ENCODE results near the gene CDK2AP2. TPM values are rescaled to one million over a fixed set of nuclear protein-coding genes. Genes with fewer than 3 reads are reported as not detected.

Gene CDK2AP2
- total RNA-seq, 1 donor from 2014 or later = 2.6 TPM

DNA sequence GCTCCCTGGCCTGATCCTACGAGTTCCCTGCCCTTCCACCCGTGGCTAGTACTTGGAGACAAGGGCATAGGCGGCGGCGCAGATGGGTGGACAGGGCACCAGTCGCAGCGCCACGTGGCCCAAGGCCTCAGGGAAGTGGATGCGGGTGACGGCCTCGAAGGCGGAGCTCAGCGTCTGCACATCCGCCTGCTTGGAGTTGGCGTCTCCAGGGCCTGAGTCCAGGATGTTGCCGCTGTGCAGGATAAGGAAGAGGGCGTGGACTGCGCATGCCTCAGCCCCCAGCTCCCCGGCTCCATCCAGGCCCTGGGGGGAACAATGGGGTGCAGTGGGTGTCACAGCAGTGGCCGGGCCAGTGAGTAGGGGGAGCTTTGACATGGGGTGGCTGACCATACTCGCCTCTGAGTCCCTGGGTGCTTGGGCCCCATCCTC lies 9.4 kb downstream of the CDK2AP2 start:
- Histone ChIP-seq H3K27me3 (ENCODE audit: control insufficient read depth in 3 of 3, insufficient read depth in 3 of 3, low read length in 3 of 3) (peaks cover 0 to 2% (median under 1%) of the 10 kb centered on the region in 3 donors), H3K27ac (ENCODE audit: low read depth, low read length) (no peak overlapping the region), H3K4me1 (ENCODE audit: control insufficient read depth in 3 of 3, insufficient read depth in 3 of 3, low read length in 3 of 3) (peaks cover 0 to 4% (median under 1%) of the 10 kb centered on the region in 3 donors), H3K9me3 (ENCODE audit: control insufficient read depth in 3 of 3, low read length in 3 of 3) (no peaks in the 10 kb centered on the region), H3K9ac (ENCODE audit: low read depth in 1 of 3, low read length in 3 of 3) (no peak overlapping the region), H3K36me3 (ENCODE audit: control insufficient read depth in 3 of 3, insufficient read depth in 3 of 3, low read length in 3 of 3) (peaks cover 0 to 6% (median 3%) of the 10 kb centered on the region in 3 donors), H3K4me3 (ENCODE audit: low read length in 3 of 3) (no peak overlapping the region)

DNA sequence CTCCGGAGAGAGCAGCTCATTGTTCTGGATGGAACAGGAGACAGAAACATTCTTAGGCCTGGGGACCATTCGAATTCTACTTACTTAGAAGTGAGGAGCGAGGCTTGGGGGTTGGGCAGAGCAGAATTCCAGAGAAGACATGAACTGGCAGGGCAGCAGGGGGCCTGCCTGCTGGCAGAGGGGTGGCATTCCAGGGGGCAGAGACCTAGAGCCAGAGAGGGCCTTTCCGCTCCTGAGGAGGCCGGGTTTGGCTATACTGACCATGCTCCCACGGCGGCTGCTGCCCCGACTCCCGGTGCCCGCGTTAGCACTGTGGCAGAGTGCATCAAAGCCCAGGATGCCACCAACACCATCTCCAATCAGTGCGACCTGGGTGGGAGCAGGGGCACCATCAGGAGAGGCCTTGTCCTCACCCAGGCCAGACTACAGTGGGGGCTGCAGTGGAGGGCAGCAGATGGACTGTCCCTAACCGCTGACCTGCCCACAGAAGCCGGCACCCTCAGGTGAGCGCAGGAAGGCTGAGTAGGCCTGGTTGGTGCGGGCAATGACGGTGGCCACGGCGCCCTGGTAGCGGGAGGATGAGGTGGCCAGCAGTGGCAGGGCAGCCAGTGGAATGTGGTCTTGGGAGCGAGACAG lies 10.2 kb downstream of the CDK2AP2 start:
- H3K9ac ChIP-seq (ENCODE audit: low read depth in 1 of 3, low read length in 3 of 3) = no peak overlapping the region
- H3K4me1 ChIP-seq (ENCODE audit: control insufficient read depth in 3 of 3, insufficient read depth in 3 of 3, low read length in 3 of 3) = peaks cover 0 to 2% (median 0%) of the 10 kb centered on the region in 3 donors
- H3K9me3 ChIP-seq (ENCODE audit: control insufficient read depth in 3 of 3, low read length in 3 of 3) = no peaks in the 10 kb centered on the region
- no peaks in the 10 kb centered on the region for H3K27me3 ChIP-seq (ENCODE audit: control insufficient read depth in 3 of 3, insufficient read depth in 3 of 3, low read length in 3 of 3)
- H3K4me3 ChIP-seq (ENCODE audit: low read length in 3 of 3) = no peak overlapping the region
- peaks cover 0 to 6% (median 3%) of the 10 kb centered on the region in 3 donors for H3K36me3 ChIP-seq (ENCODE audit: control insufficient read depth in 3 of 3, insufficient read depth in 3 of 3, low read length in 3 of 3)
- H3K27ac ChIP-seq (ENCODE audit: low read depth, low read length) = no peak overlapping the region

DNA sequence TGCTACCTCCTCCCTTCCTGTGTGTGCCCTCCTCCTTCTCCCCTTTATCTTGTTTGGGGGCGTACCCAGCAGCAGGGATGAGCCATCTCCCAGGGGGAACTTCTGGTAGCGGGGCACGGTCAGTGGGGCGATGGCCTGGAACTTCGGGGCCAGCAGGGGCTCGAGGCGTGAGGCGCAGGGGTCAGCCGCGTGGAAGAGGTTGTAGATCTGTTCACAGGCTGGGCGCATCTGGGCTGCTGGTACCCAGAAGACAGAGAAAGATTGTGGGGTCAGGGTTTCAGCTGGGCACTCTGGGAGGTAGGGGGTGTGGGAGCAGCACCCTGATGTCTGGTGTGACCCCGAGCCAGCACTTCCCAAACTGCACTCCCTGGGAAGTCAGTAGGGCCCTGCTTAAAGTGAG lies 11.8 kb downstream of the CDK2AP2 start:
- Histone ChIP-seq H3K9ac (ENCODE audit: low read depth in 1 of 3, low read length in 3 of 3) (peak overlapping the region in 1 of 3 donors; percentile 16), H3K27ac (ENCODE audit: low read depth, low read length) (no peak overlapping the region), H3K4me3 (ENCODE audit: low read length in 3 of 3) (no peak overlapping the region), H3K4me1 (ENCODE audit: control insufficient read depth in 3 of 3, insufficient read depth in 3 of 3, low read length in 3 of 3) (peaks cover 0 to 2% (median 0%) of the 10 kb centered on the region in 3 donors), H3K27me3 (ENCODE audit: control insufficient read depth in 3 of 3, insufficient read depth in 3 of 3, low read length in 3 of 3) (no peaks in the 10 kb centered on the region), H3K9me3 (ENCODE audit: control insufficient read depth in 3 of 3, low read length in 3 of 3) (no peaks in the 10 kb centered on the region), H3K36me3 (ENCODE audit: control insufficient read depth in 3 of 3, insufficient read depth in 3 of 3, low read length in 3 of 3) (peaks cover 5 to 11% (median 8%) of the 10 kb centered on the region in 3 donors)

DNA sequence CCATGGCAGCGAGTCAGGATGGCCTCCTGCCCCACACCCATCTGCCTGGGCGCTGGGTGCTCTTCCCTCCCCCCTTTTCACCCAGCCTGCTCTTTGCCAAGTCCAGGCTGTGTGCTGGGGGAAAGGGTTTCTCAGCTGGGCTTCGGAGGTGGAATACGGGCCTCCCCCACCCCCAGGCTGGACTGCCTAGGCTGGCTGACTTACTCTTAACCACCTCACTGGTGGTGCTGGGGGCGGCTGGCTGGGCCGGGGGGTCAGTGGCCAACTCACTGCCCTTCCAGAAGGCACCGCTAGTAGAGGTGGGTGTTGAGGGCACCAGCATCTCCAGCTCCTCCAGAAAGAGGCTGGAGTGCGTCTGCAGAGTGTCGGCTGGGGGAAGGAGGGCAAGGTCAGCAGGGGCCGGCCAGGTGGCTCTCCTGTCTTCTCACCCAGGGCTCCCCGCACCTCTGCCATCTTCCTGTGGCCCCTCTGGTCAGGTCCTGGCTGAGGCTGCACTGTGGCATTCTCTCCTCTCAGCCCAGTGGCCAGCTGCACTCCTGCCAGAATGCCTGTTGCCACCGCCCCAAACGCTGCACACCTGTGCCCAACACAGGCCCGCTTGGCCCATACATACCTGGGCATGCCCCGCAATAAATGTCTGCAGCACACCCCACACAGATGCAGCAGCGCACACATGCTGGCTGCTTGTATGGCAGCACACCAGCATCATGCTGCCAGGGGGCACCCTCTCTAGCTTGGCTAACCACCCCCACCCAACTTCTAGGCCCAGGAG lies 12.5 kb downstream of the CDK2AP2 start:
- Histone ChIP-seq H3K36me3 (ENCODE audit: control insufficient read depth in 3 of 3, insufficient read depth in 3 of 3, low read length in 3 of 3) (peaks cover 7 to 12% (median 10%) of the 10 kb centered on the region in 3 donors), H3K27ac (ENCODE audit: low read depth, low read length) (no peak overlapping the region), H3K27me3 (ENCODE audit: control insufficient read depth in 3 of 3, insufficient read depth in 3 of 3, low read length in 3 of 3) (no peaks in the 10 kb centered on the region), H3K9me3 (ENCODE audit: control insufficient read depth in 3 of 3, low read length in 3 of 3) (no peaks in the 10 kb centered on the region), H3K9ac (ENCODE audit: low read depth in 1 of 3, low read length in 3 of 3) (no peak overlapping the region), H3K4me3 (ENCODE audit: low read length in 3 of 3) (no peak overlapping the region), H3K4me1 (ENCODE audit: control insufficient read depth in 3 of 3, insufficient read depth in 3 of 3, low read length in 3 of 3) (peaks cover 0 to 2% (median 0%) of the 10 kb centered on the region in 3 donors)

DNA sequence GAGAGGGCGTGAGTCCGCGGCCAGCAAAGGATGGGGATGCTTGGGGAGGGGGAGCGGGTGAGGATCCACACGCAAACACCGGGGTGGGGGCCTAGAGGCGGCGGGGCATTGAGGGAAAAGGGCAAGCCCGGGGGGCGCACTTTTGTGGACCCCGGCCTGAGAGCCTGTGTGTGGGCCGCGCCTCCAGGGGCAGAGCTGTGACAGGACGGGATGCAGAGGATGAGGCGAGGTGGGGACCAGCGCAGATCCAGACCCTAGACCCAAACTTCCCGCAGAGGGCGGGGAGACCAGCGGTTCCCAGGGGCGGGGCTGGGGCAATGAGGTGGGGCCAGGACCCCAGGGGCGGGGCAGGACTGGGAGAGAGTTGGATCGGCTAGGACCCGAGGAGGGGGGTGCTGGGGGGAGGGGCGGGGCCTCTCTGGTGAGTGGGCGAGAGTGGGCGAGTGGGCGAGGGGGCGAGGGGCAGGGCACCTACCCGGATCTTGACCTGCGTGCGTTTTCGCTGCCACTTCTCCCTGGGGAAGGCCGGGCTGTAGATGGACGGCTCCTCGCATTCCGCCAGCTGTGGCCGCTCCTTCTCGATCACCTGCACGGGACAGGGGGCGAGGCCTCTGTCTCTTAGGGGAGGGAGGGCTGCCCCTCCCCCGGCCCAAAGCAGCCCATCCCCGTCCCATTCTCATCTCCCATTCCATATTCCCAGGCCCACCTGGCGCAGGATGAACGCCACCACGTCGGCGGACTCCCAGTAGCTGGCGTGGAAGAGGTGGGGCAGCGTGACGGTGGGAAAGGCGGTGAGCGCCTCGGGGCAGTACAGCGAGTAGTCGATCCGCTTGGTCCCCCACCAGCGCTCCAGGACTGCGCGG lies 13.4 kb downstream of the CDK2AP2 start:
- H3K36me3 ChIP-seq (ENCODE audit: control insufficient read depth in 3 of 3, insufficient read depth in 3 of 3, low read length in 3 of 3) = peaks cover 13 to 14% (median 13%) of the 10 kb centered on the region in 3 donors
- no peak overlapping the region for H3K4me3 ChIP-seq (ENCODE audit: low read length in 3 of 3)
- H3K4me1 ChIP-seq (ENCODE audit: control insufficient read depth in 3 of 3, insufficient read depth in 3 of 3, low read length in 3 of 3) = peaks cover 0 to 3% (median 2%) of the 10 kb centered on the region in 3 donors
- H3K9me3 ChIP-seq (ENCODE audit: control insufficient read depth in 3 of 3, low read length in 3 of 3) = no peaks in the 10 kb centered on the region
- H3K27me3 ChIP-seq (ENCODE audit: control insufficient read depth in 3 of 3, insufficient read depth in 3 of 3, low read length in 3 of 3) = no peaks in the 10 kb centered on the region
- H3K9ac ChIP-seq (ENCODE audit: low read depth in 1 of 3, low read length in 3 of 3) = no peak overlapping the region
- H3K27ac ChIP-seq (ENCODE audit: low read depth, low read length) = no peak overlapping the region

DNA sequence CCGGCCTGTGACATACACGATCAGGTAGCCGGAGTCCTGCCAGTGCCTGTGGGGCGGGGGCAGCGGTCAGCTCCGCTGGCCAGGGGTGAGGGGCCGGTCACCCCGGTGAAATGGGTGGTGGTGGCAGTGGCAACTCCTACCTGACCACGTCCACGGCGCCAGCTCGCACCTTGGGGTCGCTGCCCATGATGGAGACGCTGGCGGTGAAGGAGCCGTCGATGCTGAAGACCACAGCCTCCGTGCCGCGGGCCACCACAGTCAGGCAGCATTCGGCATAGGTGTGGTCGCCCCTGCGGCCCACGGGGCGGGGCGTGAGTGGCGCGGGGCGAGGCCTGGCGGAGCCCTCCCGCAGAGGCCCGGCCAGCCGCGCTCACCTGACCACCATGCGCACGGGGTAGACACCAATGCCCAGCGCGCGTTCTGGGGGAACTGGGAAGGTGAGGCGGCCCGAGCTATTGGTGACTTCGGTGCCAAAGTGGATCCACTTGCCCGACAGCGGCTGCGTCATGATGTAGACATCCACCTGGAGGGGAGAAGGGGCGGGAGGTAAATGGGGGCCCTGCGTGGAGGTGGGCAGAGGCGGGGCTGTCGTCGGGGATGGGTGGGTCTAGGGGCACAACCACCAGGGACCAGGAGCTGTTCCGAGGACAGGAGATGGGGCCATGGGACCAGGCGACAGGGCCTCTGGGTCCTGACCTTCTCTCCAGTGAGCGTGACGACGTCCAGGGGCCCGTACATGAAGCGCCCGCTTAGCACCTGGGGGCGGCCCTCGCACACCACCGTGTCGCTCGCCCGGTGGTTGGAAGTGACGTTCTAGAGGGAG lies 14.2 kb downstream of the CDK2AP2 start:
- no peak overlapping the region for H3K9ac ChIP-seq (ENCODE audit: low read depth in 1 of 3, low read length in 3 of 3)
- no peak overlapping the region for H3K4me3 ChIP-seq (ENCODE audit: low read length in 3 of 3)
- peaks cover 15 to 21% (median 19%) of the 10 kb centered on the region in 3 donors for H3K36me3 ChIP-seq (ENCODE audit: control insufficient read depth in 3 of 3, insufficient read depth in 3 of 3, low read length in 3 of 3)
- peaks cover 0 to 4% (median 2%) of the 10 kb centered on the region in 3 donors for H3K4me1 ChIP-seq (ENCODE audit: control insufficient read depth in 3 of 3, insufficient read depth in 3 of 3, low read length in 3 of 3)
- H3K27me3 ChIP-seq (ENCODE audit: control insufficient read depth in 3 of 3, insufficient read depth in 3 of 3, low read length in 3 of 3) = no peaks in the 10 kb centered on the region
- no peak overlapping the region for H3K27ac ChIP-seq (ENCODE audit: low read depth, low read length)
- no peaks in the 10 kb centered on the region for H3K9me3 ChIP-seq (ENCODE audit: control insufficient read depth in 3 of 3, low read length in 3 of 3)

DNA sequence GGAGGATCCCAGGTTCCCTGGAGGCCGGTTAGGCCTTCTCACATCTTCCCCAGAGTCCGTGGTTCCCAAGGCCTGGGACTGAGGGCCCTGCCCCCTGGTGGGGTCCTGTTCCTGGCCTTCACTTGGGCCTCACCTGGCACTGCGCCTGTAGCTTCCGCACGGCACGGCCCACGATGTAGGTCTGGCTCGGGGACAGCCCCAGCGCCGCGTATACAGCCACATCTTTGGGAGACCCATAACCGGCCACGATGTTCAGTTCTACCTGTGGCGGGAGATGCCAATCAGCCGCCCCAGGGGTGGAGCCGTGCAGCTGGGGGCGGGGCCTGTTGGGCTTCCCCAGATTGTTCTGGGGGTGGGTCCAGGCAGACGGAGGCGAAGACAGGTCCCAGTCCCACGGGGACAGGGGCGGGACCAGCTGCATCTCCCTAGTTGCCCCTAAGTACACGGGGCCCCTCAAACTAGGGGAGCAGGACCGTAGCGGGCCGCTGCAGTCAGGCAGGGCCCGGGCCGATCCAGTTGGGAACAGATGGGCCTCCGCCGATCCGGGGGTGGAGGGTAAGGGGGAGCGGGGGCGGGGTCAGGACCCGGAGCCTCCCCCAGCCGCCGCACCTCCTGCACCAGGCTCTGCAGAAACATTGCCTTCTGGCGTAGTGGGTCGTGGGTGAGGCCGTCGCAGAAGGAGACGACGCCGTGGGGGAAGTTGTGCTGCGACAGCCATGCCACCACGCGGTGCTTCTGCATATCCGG lies 15.0 kb downstream of the CDK2AP2 start:
- H3K9ac ChIP-seq (ENCODE audit: low read depth in 1 of 3, low read length in 3 of 3) = no peak overlapping the region
- no peaks in the 10 kb centered on the region for H3K9me3 ChIP-seq (ENCODE audit: control insufficient read depth in 3 of 3, low read length in 3 of 3)
- H3K4me3 ChIP-seq (ENCODE audit: low read length in 3 of 3) = no peak overlapping the region
- no peaks in the 10 kb centered on the region for H3K27me3 ChIP-seq (ENCODE audit: control insufficient read depth in 3 of 3, insufficient read depth in 3 of 3, low read length in 3 of 3)
- peaks cover 0 to 4% (median 0%) of the 10 kb centered on the region in 3 donors for H3K4me1 ChIP-seq (ENCODE audit: control insufficient read depth in 3 of 3, insufficient read depth in 3 of 3, low read length in 3 of 3)
- H3K36me3 ChIP-seq (ENCODE audit: control insufficient read depth in 3 of 3, insufficient read depth in 3 of 3, low read length in 3 of 3) = peaks cover 14 to 22% (median 20%) of the 10 kb centered on the region in 3 donors
- no peak overlapping the region for H3K27ac ChIP-seq (ENCODE audit: low read depth, low read length)

DNA sequence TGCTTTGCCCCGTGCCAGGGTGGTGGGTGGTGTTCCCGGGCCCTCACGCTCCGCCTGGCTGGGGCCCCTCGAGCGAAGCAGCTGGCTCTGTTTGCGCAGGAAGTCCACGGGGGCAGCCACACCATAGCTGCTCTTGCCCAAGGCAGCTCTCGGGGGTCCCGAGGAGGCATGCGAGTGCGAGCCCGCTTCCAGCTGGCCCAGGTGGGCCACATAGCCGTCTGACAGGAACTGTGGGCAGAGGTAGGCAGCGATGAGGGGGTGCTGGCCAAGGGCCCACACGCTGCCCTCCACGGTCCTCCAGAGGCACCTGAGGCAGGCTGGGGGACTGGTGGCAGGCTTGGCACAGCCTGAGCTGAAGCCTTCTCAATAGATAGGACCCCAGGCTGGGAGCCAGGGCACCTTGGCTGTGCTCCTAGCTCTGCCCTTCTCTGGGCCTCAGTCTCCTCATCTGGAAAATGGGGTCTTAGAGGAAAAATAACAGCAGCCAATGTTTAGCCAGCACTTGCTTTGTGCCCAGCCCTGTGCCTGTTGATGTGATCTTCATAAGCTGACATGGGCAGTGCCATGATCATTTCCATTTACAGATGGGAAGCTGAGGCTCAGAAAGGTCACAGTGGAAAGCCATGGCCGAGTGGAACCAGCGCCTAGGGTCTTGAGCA lies 15.8 kb downstream of the CDK2AP2 start:
- Histone ChIP-seq H3K4me3 (ENCODE audit: low read length in 3 of 3) (no peak overlapping the region), H3K4me1 (ENCODE audit: control insufficient read depth in 3 of 3, insufficient read depth in 3 of 3, low read length in 3 of 3) (peaks cover 0 to 4% (median 0%) of the 10 kb centered on the region in 3 donors), H3K36me3 (ENCODE audit: control insufficient read depth in 3 of 3, insufficient read depth in 3 of 3, low read length in 3 of 3) (peaks cover 16 to 27% (median 26%) of the 10 kb centered on the region in 3 donors), H3K27me3 (ENCODE audit: control insufficient read depth in 3 of 3, insufficient read depth in 3 of 3, low read length in 3 of 3) (no peaks in the 10 kb centered on the region), H3K9me3 (ENCODE audit: control insufficient read depth in 3 of 3, low read length in 3 of 3) (no peaks in the 10 kb centered on the region), H3K9ac (ENCODE audit: low read depth in 1 of 3, low read length in 3 of 3) (no peak overlapping the region), H3K27ac (ENCODE audit: low read depth, low read length) (no peak overlapping the region)
